Hematopoietic multipotent progenitor cell treated with erythropoietin and hydrocortisone succinate and interleukin-3 and kit ligand, for 15 days (in vitro differentiated cells): ENCODE results near the gene GIMAP8.

Source experiments
- DNase-seq: peaks from one replicate; pipeline ENCODE4 v3.0.0-alpha.2; 2015; ENCODE audit warnings: low spot score

GIMAP8 gene

GRCh38 chr7:150450491-150451001 lies at the start of gene GIMAP8:
TSS of gene GIMAP8 (plus strand) at chr7:150450630. CDS start at chr7:150466699, 16,069 bp downstream.
- no peak for DNase-seq

GRCh38 chr7:150400788-150401423 lies 49.5 kb upstream of the GIMAP8 start:
- DNase-seq, result no peak

GRCh38 chr7:150401424-150401790 lies 49.0 kb upstream of the GIMAP8 start:
- DNase-seq, result no peak

GRCh38 chr7:150401861-150402631 lies 48.4 kb upstream of the GIMAP8 start:
- DNase-seq, result no peak

GRCh38 chr7:150402671-150403321 lies 47.6 kb upstream of the GIMAP8 start:
- DNase-seq, result no peak

GRCh38 chr7:150403376-150404171 lies 46.9 kb upstream of the GIMAP8 start:
- DNase-seq, result no peak

- DNase-seq, result peak; percentile 60
Measured at GRCh38 chr7:150404172-150404804, 46.1 kb upstream of the GIMAP8 start.

GRCh38 chr7:150404805-150405583 lies 45.4 kb upstream of the GIMAP8 start:
- DNase-seq, result peak; percentile 82

- DNase-seq, result peak; percentile 72
Measured at GRCh38 chr7:150405584-150406311, 44.7 kb upstream of the GIMAP8 start.

GRCh38 chr7:150406312-150406566 lies 44.2 kb upstream of the GIMAP8 start:
- no peak for DNase-seq

GRCh38 chr7:150406567-150407421 lies 43.6 kb upstream of the GIMAP8 start:
- DNase-seq, result peak; percentile 49

- no peak for DNase-seq
Measured at GRCh38 chr7:150407588-150408392, 42.6 kb upstream of the GIMAP8 start.

- DNase-seq, result no peak
Measured at GRCh38 chr7:150408393-150409299, 41.8 kb upstream of the GIMAP8 start.

GRCh38 chr7:150409300-150410030 lies 41.0 kb upstream of the GIMAP8 start:
- no peak for DNase-seq

- DNase-seq, result no peak
Measured at GRCh38 chr7:150410131-150410530, 40.3 kb upstream of the GIMAP8 start.

GRCh38 chr7:150410680-150411346 lies 39.6 kb upstream of the GIMAP8 start:
- no peak for DNase-seq
